Mucosa of stomach (tissue), 1 donor: ENCODE data around the gene REG1B.
A peak's percentile ranks its signal among the peaks of the same experiment; 100 is the strongest.

ENCODE experiments used
- H3K27me3 ChIP-seq: one replicate; pipeline ENCODE4 v1.7.0; 2013; ENCODE audit warnings: mild to moderate bottlenecking, low read length; ENCODE audit not compliant: control insufficient read depth, insufficient read depth
- H3K36me3 ChIP-seq: one replicate; pipeline ENCODE4 v1.7.0; 2013; ENCODE audit warnings: low read length; ENCODE audit not compliant: control insufficient read depth, insufficient read depth
- H3K4me1 ChIP-seq: one replicate; pipeline ENCODE4 v1.7.0; 2013; ENCODE audit warnings: mild to moderate bottlenecking, low read length; ENCODE audit not compliant: control insufficient read depth, insufficient read depth
- H3K4me3 ChIP-seq: one replicate; pipeline ENCODE4 v1.7.0; 2013; ENCODE audit warnings: low read length
- H3K9ac ChIP-seq: one replicate; pipeline ENCODE4 v1.7.0; 2013; ENCODE audit warnings: mild to moderate bottlenecking, low read length, moderate library complexity
- H3K9me3 ChIP-seq: one replicate; pipeline ENCODE4 v1.7.0; 2013; ENCODE audit warnings: mild to moderate bottlenecking, low read length, moderate library complexity; ENCODE audit not compliant: control insufficient read depth
- donor health status: Pancreatic carcinoma.

The REG1B gene, protein sequence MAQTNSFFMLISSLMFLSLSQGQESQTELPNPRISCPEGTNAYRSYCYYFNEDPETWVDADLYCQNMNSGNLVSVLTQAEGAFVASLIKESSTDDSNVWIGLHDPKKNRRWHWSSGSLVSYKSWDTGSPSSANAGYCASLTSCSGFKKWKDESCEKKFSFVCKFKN

DNA sequence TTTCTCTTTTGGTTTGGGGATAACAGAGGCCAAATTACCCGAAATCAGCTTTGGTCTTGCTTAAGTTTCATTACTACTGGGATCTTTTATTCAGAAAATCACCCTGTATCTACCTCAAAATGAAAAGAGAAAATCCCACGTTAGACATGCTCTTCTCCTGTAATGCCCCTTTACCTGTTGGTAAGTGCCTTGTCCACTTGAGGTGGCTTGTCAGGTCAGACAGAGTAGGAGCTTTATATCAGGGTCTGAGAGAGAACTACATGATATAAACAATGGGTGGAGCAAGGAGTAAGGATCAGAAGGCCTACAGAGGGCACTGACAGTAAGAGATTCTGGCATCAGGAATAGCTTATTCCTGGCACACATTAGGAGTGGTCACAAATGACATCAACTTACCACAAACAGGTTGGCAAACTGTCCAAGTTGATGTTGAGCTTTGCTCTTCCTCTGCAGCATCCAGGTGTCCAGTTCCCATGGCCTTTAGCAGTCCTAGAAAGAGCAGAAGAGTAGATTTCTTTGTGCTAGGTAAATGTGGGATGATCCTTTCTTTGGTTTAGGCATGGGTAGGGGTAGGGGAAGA is at the start of gene REG1B:
Gene REG1B (minus strand): TSS at position 209 of the 580 bp plus-strand sequence. CDS start 381 bp downstream, outside the sequence.
- Histone ChIP-seq H3K4me3 (no peak within 1 kb of the TSS), H3K9ac (no peak within 1 kb of the TSS), H3K9me3 (no peaks in the 10 kb centered on the region), H3K36me3 (no peaks in the 10 kb centered on the region), H3K27me3 (no peaks in the 10 kb centered on the region), H3K4me1 (no peaks in the 10 kb centered on the region)

DNA sequence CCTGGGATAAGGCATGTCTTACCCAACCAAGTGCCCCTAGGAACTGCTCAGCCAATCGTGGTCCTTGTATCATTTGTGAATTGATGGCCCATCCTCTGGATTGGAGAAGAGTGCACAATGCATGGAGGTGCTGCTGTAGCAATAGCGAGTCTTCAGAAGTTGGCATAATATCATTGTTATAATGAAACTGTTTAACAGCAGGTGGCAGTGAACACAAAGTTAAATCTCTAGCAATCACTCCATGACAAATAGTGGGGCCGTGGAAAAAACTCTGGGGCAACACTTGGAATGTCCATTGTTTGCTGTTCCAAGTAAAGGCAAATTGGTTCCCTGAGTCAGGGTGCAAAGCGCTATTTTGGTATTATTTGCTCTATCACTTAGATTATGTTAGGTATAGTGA is 43.9 kb upstream of the REG1B start:
- no peaks in the 10 kb centered on the region for H3K36me3 ChIP-seq
- H3K9me3 ChIP-seq = no peaks in the 10 kb centered on the region
- no peak overlapping the region for H3K9ac ChIP-seq
- H3K27me3 ChIP-seq = no peaks in the 10 kb centered on the region
- no peaks in the 10 kb centered on the region for H3K4me1 ChIP-seq
- H3K4me3 ChIP-seq = no peak overlapping the region

- H3K27me3 ChIP-seq = no peaks in the 10 kb centered on the region
- H3K4me1 ChIP-seq = no peaks in the 10 kb centered on the region
- H3K4me3 ChIP-seq = no peak overlapping the region
- no peak overlapping the region for H3K9ac ChIP-seq
- no peaks in the 10 kb centered on the region for H3K9me3 ChIP-seq
- no peaks in the 10 kb centered on the region for H3K36me3 ChIP-seq
Observed at GRCh38 chr2:79129804-79130203, 42.0 kb upstream of the REG1B start.

DNA sequence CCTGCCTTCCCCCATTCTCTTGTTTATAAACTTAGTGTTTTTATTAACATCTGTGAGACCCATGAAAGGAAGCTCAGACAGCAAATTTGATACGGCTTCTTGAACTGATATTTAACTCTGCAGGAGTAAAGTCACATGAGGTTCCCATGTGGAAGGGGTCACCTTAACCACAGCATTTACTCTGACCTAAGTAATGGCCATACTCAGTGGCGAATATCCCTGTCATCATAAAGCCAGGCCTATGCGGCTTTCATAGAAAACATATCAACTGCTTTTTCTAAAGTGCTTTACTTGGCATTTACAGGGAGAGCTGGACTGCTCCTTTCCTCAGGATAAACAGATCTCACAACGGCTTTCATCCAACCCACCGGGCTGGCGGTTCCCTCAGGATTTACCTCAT is 41.5 kb upstream of the REG1B start:
- no peaks in the 10 kb centered on the region for H3K4me1 ChIP-seq
- H3K36me3 ChIP-seq = no peaks in the 10 kb centered on the region
- no peaks in the 10 kb centered on the region for H3K9me3 ChIP-seq
- H3K27me3 ChIP-seq = no peaks in the 10 kb centered on the region
- no peak overlapping the region for H3K4me3 ChIP-seq
- no peak overlapping the region for H3K9ac ChIP-seq

DNA sequence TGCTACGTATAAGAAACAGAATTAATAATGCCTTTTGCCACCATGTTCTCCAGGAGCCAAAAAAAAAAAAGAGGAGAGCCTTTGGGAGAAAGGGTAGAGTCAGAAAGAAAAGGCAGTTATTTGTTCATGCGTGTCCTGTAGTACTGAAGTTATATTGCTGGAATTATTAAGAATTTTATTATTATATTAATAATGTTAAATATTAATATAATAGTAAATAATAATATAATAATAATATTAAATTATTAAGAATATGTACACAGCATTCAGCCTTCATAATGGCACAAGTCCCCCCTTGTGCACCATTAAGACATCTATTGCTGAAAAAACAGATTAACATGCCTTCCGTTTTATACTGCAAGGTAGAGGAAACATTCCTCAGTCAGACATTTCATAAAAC is 40.6 kb upstream of the REG1B start:
- no peaks in the 10 kb centered on the region for H3K4me1 ChIP-seq
- H3K9me3 ChIP-seq = no peaks in the 10 kb centered on the region
- H3K36me3 ChIP-seq = no peaks in the 10 kb centered on the region
- no peaks in the 10 kb centered on the region for H3K27me3 ChIP-seq
- H3K4me3 ChIP-seq = no peak overlapping the region
- no peak overlapping the region for H3K9ac ChIP-seq

GRCh38 chr2:79125721-79125985 is 37.9 kb upstream of the REG1B start:
- H3K27me3 ChIP-seq = no peaks in the 10 kb centered on the region
- H3K36me3 ChIP-seq = no peaks in the 10 kb centered on the region
- no peaks in the 10 kb centered on the region for H3K4me1 ChIP-seq
- no peak overlapping the region for H3K4me3 ChIP-seq
- no peak overlapping the region for H3K9ac ChIP-seq
- H3K9me3 ChIP-seq = no peaks in the 10 kb centered on the region

GRCh38 chr2:79124907-79125720 is 37.3 kb upstream of the REG1B start:
- H3K27me3 ChIP-seq = no peaks in the 10 kb centered on the region
- H3K4me3 ChIP-seq = no peak overlapping the region
- peaks cover 2% of the 10 kb centered on the region for H3K4me1 ChIP-seq
- H3K9ac ChIP-seq = no peak overlapping the region
- no peaks in the 10 kb centered on the region for H3K36me3 ChIP-seq
- no peaks in the 10 kb centered on the region for H3K9me3 ChIP-seq

DNA sequence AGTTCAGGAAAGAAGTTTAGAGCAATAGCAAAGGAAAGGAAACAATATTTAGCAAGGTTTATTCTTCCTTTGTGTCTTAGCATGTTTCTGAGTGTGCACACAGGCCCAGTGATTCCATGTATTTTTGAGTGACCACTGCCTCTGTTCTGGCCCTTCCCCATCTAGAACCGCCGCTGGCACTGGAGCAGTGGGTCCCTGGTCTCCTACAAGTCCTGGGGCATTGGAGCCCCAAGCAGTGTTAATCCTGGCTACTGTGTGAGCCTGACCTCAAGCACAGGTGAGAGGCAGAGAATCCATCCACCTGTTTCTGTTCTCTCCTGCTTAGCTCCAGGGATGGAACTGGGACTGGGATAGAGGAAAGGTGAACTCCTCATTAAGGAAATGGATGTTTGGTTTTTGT is 34.9 kb upstream of the REG1B start:
- no peak overlapping the region for H3K4me3 ChIP-seq
- H3K9ac ChIP-seq = no peak overlapping the region
- H3K9me3 ChIP-seq = no peaks in the 10 kb centered on the region
- H3K4me1 ChIP-seq = peaks cover 7% of the 10 kb centered on the region
- H3K27me3 ChIP-seq = no peaks in the 10 kb centered on the region
- no peaks in the 10 kb centered on the region for H3K36me3 ChIP-seq

- Histone ChIP-seq H3K9me3 (no peaks in the 10 kb centered on the region), H3K4me1 (peaks cover 7% of the 10 kb centered on the region), H3K9ac (peak within 1 kb of the TSS; percentile 28), H3K36me3 (no peaks in the 10 kb centered on the region), H3K27me3 (no peaks in the 10 kb centered on the region), H3K4me3 (no peak within 1 kb of the TSS)
Observed at GRCh38 chr2:79120194-79120713, 32.5 kb upstream of the REG1B start, which contains the start of gene REG1A. Gene REG1A (plus strand): TSS chr2:79120488. CDS start chr2:79120862, 374 bp downstream.

DNA sequence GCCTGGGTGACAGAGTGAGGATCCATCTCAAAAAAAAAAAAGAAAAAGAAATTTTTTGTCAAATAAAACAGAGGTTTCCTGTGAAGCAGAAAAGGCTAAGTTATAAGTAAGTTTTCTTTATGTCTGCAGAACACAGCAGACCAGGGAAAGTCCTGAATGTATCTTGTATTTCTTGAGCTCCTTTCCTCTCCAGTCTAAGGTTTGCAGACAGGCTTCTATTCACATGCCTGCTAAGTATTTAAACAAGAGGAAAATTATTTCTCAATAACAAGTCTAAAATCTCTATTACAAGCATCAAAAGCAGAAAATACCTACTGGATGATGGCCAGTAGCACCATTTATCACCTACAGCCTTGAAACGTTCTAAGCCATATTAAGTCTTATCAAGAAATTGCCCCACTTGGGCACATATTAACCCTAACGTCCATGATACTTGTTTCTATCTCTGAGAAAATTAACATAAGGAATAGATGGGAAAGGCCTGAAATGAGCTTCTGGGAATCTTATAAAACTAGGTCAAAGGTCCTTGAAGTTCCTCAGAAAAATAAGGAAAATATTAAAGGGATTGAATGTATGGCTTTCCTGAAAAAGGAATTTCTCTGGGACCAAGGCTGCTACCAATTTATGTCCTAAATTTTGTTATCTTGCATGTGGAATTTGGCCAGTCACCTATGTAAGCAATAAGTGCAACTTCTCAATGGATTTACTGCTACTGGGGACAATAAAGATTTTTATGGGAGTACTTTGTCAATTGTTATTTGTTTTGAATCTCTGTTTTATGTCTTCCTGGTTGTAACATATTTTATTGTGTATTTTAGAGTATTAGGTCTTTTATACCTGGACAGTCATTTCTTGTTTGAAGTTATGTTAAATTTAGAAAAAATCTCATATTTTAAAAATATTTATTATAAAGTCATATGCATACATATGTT is 29.5 kb upstream of the REG1B start:
- no peak overlapping the region for H3K4me3 ChIP-seq
- peaks cover 7% of the 10 kb centered on the region for H3K4me1 ChIP-seq

GRCh38 chr2:79114797-79115494 is 27.2 kb upstream of the REG1B start:
- Histone ChIP-seq H3K4me3 (no peak overlapping the region), H3K36me3 (no peaks in the 10 kb centered on the region), H3K9ac (no peak overlapping the region), H3K9me3 (no peaks in the 10 kb centered on the region), H3K27me3 (no peaks in the 10 kb centered on the region), H3K4me1 (peaks cover 3% of the 10 kb centered on the region)

More for the DNA sequence above, 29.5 kb upstream of the REG1B start:
- Histone ChIP-seq H3K27me3 (no peaks in the 10 kb centered on the region), H3K9me3 (no peaks in the 10 kb centered on the region), H3K36me3 (no peaks in the 10 kb centered on the region), H3K9ac (no peak overlapping the region)
